SU-DHL-6 (cell line): ENCODE measurements around the gene SLC27A5.

Experiments used
- H2AFZ ChIP-seq: fragments of 200-600 bp; sonication (generic); 2 replicates; pipeline ENCODE4 v1.6.1; 2014; ENCODE audit warnings: low read depth, mild to moderate bottlenecking, moderate library complexity, mixed read lengths, antibody characterized with exemption, low read length; ENCODE audit not compliant: severe bottlenecking
- H3F3A ChIP-seq: fragments of 200-600 bp; shearing (Covaris generic); 2 replicates; pipeline ENCODE4 v1.6.0; 2016; ENCODE audit warnings: antibody characterized with exemption, mild to moderate bottlenecking; ENCODE audit not compliant: insufficient read depth
- H3K27ac ChIP-seq: fragments of 200-600 bp; sonication (generic); 2 replicates; pipeline ENCODE4 v1.5.1; 2016; ENCODE audit warnings: low read depth, mild to moderate bottlenecking, low read length, moderate library complexity, mixed read lengths
- H3K27me3 ChIP-seq: fragments of 200-600 bp; sonication (generic), shearing (Covaris generic); 2 replicates; pipeline ENCODE4 v1.6.0; 2014; ENCODE audit warnings: mild to moderate bottlenecking, low read length
- H3K36me3 ChIP-seq: fragments of 200-600 bp; sonication (generic); 2 replicates; pipeline ENCODE4 v1.6.1; 2014; ENCODE audit warnings: mild to moderate bottlenecking, low read length, mixed read lengths
- H3K4me2 ChIP-seq: fragments of 300-600, 200-600 bp; shearing (Covaris generic), sonication (generic); 2 replicates; pipeline ENCODE4 v1.6.0; 2014; ENCODE audit warnings: low read length, low read depth, mild to moderate bottlenecking; ENCODE audit not compliant: poor library complexity, severe bottlenecking
- H3K4me3 ChIP-seq: fragments of 200-600 bp; sonication (generic); 2 replicates; pipeline ENCODE4 v1.5.1; 2014; ENCODE audit warnings: antibody characterized with exemption, low read length, mild to moderate bottlenecking, mixed read lengths; ENCODE audit not compliant: insufficient read depth, poor library complexity, severe bottlenecking
- H3K79me2 ChIP-seq: fragments of 200-600 bp; sonication (generic); 2 replicates; pipeline ENCODE4 v1.6.1; 2014; ENCODE audit warnings: mild to moderate bottlenecking, low read length, moderate library complexity; ENCODE audit not compliant: insufficient read depth
- H3K9ac ChIP-seq: fragments of 200-600 bp; sonication (generic); 2 replicates; pipeline ENCODE4 v1.7.0; 2014; ENCODE audit warnings: mild to moderate bottlenecking, low read length
- H3K9me2 ChIP-seq: fragments of 200-600 bp; sonication (generic); replicated peaks from 2 replicates; pipeline ENCODE4 v1.6.1; 2014; ENCODE audit warnings: low read length; ENCODE audit not compliant: insufficient read depth
- H3K9me3 ChIP-seq: fragments of 200-600 bp; sonication (generic); 2 replicates; pipeline ENCODE4 v1.6.1; 2014; ENCODE audit warnings: low read length, mixed read lengths; ENCODE audit not compliant: insufficient read depth
- H4K20me1 ChIP-seq: fragments of 200-600 bp; sonication (generic); 2 replicates; pipeline ENCODE4 v1.6.1; 2014; ENCODE audit warnings: low read depth, mild to moderate bottlenecking, antibody characterized with exemption, low read length, moderate library complexity, mixed read lengths
- CTCF ChIP-seq: fragments of 200-600 bp; sonication (generic); IDR thresholded peaks from one replicate; pipeline ENCODE4 v1.5.1; 2017; ENCODE audit warnings: antibody characterized with exemption, mild to moderate bottlenecking, low read length, moderate library complexity; ENCODE audit not compliant: insufficient read depth, poor library complexity, severe bottlenecking
- EZH2phosphoT487 ChIP-seq: fragments of 200-600 bp; sonication (generic), shearing (Covaris generic); conservative IDR thresholded peaks from 2 replicates; pipeline ENCODE4 v1.6.1; 2018; ENCODE audit warnings: mild to moderate bottlenecking, antibody characterized with exemption, low read length, moderate library complexity, mixed read lengths

SLC27A5 gene

GRCh38 chr19:58480831-58481230 lies 31.0 kb downstream of the SLC27A5 start:
- no peak for TF ChIP-seq EZH2phosphoT487
- no peak for TF ChIP-seq CTCF
- Histone ChIP-seq H3K9ac (no peak overlapping the region), H3K4me2 (no peak overlapping the region), H4K20me1 (no peaks in the 10 kb centered on the region), H3K4me3 (no peak overlapping the region), H3K27me3 (no peaks in the 10 kb centered on the region), H3K36me3 (no peaks in the 10 kb centered on the region), H3K9me2 (no peaks in the 10 kb centered on the region), H3K79me2 (no peaks in the 10 kb centered on the region), H3K27ac (no peak overlapping the region), H3F3A (no peaks in the 10 kb centered on the region), H3K9me3 (no peaks in the 10 kb centered on the region), H2AFZ (no peak overlapping the region)

GRCh38 chr19:58480481-58480830 lies 31.3 kb downstream of the SLC27A5 start:
- Histone ChIP-seq H3K9me3 (no peaks in the 10 kb centered on the region), H3K27me3 (no peaks in the 10 kb centered on the region), H3K9me2 (no peaks in the 10 kb centered on the region), H2AFZ (no peak overlapping the region), H3K4me3 (no peak overlapping the region), H4K20me1 (no peaks in the 10 kb centered on the region), H3K9ac (no peak overlapping the region), H3K4me2 (no peak overlapping the region), H3F3A (no peaks in the 10 kb centered on the region), H3K36me3 (no peaks in the 10 kb centered on the region), H3K27ac (no peak overlapping the region), H3K79me2 (no peaks in the 10 kb centered on the region)
- no peak for TF ChIP-seq CTCF
- no peak for TF ChIP-seq EZH2phosphoT487

- TF ChIP-seq CTCF: no peak
- no peak for TF ChIP-seq EZH2phosphoT487
- H3K36me3 ChIP-seq: no peaks in the 10 kb centered on the region
- no peak overlapping the region for H2AFZ ChIP-seq
- H3K27me3 ChIP-seq: no peaks in the 10 kb centered on the region
- H3K9ac ChIP-seq: no peak overlapping the region
- no peak overlapping the region for H3K27ac ChIP-seq
- H3K4me3 ChIP-seq: no peak overlapping the region
- H4K20me1 ChIP-seq: no peaks in the 10 kb centered on the region
- no peaks in the 10 kb centered on the region for H3K9me2 ChIP-seq
- H3K79me2 ChIP-seq: no peaks in the 10 kb centered on the region
- no peak overlapping the region for H3K4me2 ChIP-seq
- H3K9me3 ChIP-seq: no peaks in the 10 kb centered on the region
- peaks cover 4% of the 10 kb centered on the region for H3F3A ChIP-seq
These were observed 31.9 kb downstream of the SLC27A5 start for GRCh38 chr19:58479736-58480480.
